NCI-H1105 treated with DMSO at 0.1 percent for 48 hours (cell line): ENCODE measurements around the gene STK24.
"Not testable (repeated sequence)": the region's sequence is repeated elsewhere in the genome, so short reads cannot be mapped to it uniquely, and the experiment has no call there.

ENCODE experiments used
- DNase-seq: peaks from one replicate; lab custom pipeline; 2025; lab: John Stamatoyannopoulos, UW

STK24 gene

DNA sequence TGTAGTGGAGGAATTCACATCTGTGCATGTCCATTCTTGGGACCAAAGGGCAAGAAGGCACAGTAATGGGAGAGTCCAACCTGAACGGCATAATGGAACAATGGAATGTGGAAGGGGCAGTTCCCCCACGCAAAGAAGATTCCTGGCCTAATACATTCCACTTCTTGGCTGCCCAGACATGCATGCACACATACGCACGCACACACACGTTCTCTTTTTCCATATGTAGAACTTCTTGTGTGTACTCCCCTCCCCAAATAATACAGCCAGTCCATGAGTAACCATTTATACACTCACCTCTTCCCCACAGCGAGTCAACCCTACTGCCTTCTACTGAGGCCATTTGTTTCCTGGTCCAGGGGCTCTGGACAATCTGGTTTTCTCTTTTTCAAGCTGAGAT lies 6.0 kb upstream of the STK24 start:
- DNase-seq = no peak

DNA sequence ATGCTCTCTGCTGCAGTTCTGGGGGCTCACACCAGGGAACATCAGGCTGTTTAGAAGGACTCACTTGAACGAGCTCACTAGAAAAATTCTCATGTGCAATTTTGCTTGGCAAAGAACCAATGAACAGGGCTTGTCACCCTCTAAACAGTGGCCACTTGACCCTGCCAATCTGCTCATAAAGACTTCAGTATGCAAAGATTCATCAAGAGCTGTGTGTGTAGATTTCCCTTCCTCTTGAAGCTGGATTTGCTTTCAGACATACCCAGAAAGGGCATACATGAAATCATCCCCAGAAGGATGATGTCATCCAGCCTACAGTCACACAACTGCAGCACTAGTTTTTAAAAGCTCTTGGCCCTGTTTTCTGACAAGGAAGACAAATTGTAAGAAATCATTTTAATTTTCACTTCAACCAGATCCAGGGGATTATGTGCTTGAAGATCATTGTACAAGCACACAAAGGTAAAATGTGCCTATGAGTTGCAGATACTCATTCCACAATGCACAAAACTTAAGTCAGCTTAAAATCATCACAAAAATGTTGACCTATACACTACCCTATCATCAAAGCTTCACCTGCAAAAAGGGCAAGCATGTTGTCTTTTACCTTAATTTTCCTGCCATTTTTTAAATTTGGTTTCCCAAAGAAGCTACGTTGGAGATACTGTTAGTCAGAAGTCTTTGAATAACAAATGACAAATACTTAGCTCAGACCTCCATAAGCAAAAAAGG lies 5.2 kb upstream of the STK24 start:
- DNase-seq = peak; percentile 70

DNA sequence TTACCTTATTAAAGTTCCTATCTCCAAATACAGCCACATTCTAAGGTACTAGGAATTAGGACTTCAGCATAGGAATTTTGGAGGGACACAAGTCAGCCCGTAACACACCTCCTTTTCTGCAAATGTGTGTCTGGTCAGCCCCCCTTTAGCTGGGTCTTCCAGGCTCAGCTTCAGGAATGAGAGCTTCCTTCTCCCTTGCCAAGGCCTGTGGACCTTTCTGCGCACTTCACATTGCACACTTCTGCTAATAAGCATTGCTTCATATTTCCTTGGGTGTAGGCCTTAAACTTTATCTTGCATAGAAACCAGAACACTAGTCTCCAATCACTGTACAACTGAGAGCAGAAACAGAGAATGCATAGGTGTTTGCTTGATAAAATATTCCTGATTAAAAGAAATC lies 4.5 kb upstream of the STK24 start:
- DNase-seq = no peak

DNA sequence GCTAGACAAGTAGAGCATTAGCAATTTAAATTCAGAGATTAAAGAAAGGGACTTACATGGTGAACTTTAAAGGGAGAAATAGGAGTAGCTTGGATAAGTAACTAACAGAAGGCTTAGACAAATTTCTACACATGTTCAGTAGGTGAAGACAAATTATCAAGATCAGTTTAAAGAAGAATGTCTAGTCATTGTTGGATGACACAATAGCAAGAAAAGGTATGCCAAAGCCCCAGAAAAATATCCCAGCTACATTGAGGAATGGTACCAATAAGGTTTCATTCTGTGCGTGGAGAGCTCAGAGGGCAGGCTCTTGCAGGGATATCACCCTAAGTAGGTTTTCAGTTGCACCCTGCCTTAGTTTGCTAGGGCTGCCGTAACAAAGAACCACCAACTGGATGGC lies 3.5 kb upstream of the STK24 start:
- no peak for DNase-seq

DNA sequence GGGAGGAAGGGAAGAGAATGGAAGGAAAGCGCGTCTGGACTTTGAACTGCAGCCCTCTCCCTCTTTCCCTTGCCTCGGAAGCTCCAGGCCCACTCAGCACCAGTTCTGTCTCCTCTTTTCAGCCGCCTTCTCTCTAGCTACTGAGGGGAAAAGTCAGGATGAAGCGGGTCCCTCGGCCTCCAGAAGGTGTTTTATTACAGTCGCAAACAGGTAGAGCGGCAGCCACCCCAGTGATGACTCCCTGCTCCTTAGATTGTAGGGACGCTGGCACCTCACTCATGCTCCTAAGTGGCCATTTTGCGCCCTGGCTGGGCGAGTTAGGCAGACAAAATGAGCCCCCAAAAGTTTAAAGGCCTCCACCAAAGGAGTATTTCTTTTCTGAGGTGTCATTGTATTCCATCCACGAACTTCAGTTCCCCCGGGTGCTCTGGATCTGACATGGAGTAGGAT lies 954 bp upstream of the STK24 start:
- no peak for DNase-seq

DNA sequence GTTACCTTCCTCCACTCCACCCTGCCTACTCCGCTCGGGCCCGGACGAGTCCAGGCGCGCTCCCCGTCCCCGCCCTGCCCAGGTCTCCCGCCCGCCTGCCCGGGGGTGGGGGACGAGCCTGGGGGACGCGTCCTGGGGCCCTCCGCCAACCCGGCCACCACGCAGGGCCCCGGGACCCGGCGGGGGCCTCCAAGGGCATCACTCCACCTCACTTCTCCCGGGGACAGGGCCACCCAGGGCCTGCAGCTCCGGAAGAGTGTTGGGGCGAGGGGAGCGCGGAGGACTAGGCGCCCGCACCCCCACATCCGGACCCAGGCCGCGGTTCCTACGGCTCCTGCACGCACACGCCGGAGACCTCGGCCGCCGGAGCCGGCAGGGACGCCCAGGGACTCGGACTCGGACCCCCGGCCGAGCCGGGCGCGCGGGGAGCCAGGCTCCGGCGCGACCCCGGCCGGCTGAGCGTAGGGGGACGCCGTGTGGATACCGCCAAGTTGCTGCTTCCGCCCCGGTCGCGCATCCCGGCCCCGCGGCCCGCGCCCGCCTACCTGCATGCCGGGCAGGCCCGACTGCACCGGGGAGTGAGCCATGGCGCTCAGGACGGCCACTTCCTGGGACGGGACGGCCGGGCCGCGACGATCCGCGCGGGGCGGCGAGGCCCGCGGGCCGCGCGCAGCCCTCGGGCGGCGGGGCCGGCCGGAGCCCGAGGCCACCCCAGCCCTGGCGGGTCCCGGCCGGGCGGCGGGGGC lies 534 bp downstream of the STK24 start:
- DNase-seq = no peak

DNA sequence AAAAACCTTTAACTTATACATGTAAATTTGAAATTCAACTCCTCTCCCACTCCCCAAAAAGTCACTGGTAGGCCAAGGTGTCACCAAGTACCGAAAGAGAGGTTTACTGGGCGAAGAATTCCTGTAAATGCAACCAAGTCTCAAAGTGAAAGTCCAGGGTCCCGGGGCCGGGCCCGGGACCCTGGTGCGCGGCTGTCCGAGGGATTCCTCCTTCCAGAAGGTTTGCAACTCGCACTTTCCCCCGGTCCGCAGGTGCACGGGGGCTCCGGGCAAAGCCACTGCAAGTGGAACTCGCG lies 1.1 kb downstream of the STK24 start:
- DNase-seq = no peak

DNA sequence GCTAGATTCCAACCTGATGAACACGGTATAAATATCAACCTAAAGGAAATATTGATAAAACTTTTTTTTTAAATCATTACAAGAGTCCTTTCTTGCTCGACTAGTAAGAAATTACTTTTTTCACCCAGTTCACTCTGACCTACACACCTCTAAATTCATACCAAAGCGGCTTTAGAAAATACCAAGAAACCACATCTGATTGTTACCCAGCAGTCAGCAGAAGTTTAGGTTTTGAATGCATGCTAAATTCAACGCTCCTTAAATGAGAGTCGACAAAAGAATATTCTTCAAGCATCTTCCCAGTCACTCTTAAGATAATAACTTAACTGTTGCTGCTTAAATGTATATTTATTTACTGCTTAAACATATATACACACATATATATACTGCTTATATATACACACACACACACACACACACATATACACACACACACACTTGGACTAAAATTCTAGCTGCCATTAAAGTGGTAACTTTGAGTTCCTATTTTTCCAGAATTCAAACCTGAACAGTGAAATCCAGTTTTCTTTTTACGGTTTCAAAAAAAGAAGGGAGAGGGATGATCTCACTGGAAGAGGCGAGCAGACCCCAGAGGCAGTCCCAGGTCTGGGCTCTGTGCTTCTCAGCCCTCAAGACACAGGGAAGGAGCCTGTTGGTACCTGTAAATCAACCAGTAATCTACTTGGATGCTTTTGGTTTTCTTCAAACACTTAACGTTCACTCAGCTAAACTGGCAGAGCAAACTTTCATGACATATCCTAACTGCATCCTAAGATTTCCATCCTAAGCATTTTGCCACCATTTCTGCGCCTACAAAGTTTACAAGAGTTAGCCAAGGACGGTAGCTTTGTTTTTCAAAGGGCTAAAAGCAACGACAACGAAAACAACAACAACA lies 1.7 kb downstream of the STK24 start:
- no peak for DNase-seq

DNA sequence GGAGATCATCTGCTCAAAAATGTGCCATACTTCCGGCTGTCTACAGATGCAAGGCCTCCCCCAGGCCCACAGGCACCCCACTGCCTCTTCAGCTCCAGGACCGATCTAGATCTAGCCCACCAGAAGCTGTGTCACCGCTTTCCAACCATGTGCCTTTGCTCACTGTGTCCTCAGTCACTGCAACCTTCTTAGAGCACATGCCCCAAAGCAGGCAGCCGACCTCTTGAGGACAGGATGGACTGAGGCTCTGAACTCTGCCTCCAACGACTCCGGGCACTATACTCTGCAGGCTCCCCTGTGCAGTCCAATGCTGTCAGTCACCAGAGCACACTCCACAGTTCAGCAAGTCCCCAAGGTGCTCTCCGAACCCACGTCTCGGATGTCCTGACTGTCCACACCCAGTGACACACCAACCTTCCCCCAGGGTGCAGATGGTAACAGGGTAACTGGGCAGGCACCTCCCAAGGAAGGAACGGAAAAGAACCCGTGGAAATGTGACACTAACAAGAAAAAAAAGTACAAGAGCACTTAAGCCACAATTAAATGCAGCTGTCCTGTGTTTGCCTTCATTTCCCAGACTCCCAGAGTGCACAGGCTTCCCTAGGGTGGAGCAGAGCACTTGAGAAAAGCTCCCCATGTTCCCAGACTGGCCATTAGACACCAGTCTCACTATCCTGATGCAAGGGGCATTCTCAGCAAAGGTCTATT lies 4.8 kb downstream of the STK24 start:
- peak; percentile 71 for DNase-seq

DNA sequence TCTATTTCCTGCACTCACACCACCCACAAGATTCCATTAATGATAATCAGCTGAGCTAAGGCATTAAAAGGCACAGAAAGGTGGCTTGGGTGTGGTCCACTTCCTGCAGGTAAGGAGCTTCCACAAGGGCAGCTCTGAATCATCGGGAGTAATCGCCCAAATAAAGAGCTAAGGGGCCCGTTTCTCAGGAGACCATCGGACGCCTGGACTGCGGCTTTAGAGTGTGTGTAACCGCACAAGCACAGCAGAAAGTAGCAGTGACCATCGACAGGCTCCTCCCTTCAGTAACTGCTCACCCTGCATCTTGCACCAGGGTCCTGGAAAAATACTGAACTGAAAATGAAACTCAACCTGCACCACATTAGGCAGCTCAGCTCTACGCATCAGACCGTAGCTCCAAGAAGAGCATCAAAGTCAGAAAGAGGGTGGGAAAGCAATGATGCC lies 6.0 kb downstream of the STK24 start:
- no peak for DNase-seq

DNA sequence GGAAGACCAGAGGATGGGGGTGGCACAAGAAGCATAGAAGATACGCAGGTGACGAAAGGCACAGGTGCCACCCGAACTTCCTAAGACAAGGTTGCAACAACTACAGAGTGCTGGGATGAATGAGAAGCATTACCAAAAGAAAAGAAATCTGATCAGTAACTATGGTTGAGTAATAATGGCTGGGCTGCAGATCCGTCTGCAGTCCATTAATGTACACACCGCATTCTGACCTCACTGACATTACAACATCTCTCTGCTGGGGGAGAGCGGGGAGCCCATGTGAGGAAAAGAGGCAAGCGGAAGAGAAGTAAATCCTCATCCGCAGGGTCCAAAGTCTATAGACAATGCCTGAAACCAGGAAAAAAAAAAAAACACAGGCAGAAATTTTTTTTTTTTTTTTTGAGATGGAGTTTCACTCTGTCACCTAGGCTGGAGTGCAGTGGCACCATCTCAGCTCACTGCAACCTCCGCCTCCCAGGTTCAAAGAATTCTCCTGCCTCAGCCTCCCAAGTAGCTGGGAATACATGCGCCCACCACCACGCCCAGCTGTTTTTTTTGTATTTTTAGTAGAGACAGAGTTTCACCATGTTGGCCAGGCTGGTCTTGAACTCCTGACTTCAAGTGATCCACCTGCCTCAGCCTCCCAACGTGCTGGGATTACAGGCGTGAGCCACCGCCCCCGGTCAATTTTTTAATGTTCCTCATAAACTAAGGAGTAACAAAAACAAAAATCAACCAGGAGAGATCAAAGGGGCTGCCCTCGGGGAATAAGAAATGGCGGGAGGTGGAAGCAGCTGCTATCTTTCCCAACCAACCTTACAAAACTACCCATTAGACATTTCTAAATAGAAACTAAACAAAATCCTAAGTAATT lies 7.2 kb downstream of the STK24 start:
- not testable (repeated sequence) for DNase-seq

DNA sequence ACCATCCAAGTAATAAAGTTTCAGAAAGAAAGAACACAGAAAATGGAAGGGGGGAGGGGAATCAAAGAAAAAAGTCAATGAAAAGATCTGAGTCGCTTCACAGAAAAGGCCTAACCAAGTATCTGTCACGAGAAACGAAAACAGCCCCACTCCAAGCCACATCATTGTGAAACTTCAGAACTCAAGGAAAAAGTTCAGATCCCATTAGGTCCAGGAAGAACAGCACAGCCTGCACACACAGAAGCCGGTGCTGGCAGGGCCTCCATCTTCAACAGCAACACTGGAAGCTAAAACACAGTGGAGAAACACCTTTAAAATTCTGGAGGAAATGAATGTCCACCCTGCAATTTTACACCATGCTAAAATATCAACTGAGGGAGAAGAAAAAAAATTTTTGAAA lies 8.0 kb downstream of the STK24 start:
- DNase-seq = no peak

DNA sequence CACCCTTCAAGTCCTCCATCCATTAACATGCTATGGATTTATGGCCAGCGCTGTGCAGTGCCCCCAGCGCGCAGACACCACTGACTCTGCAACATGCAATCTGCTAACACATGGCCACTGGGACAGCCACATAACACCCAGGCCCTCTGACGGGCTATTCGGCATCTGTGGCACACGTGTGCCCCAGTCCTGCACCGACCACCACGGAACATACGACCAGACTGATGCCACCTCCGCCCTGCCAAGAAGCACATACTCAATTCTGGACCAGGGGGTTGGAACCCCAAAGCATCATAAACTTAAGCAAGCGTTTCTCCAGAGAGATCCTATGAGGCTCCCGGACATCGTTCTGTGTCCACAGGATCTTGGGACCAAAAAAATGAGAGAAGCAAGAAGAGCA lies 9.8 kb downstream of the STK24 start:
- DNase-seq = no peak

DNA sequence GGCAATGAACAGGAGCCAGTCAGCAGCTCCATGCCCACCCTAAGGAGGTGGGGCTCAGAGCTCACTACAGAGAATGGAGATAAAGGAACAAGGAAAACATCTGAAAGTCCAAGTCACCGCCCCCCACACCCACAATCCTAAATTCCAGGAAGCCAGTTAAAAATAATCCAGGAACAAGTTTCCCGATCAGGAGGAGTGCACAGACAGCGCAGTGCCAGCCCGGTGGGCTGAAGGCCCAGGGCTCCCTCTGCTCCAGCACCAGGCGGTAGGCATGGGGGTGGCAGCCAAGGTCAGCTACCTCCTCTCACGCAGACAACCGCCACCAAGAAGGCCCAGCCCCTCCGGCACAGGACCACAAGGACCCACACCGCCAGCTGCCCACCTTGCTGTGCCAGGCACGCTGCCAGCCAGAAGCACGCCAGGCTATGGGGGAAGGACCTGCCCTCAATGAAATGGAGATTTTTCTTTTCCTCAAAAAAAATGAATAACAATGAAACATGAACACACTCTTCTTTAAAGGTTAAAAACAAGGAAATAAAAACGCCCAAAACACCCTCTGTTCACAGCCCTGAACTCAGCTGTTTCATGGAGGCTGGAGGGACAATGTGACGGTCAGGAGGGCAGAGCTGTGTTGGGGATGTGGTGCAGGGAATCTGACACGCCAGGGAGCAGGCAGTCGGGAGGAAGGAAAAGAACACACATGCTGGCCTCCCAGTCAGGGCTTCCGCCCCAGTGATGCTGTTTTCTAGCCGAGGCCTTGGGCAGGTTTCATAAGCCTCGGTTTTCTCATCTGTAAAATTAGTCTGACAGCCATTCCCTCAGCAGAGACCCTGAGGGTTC lies 11.0 kb downstream of the STK24 start:
- DNase-seq = no peak

DNA sequence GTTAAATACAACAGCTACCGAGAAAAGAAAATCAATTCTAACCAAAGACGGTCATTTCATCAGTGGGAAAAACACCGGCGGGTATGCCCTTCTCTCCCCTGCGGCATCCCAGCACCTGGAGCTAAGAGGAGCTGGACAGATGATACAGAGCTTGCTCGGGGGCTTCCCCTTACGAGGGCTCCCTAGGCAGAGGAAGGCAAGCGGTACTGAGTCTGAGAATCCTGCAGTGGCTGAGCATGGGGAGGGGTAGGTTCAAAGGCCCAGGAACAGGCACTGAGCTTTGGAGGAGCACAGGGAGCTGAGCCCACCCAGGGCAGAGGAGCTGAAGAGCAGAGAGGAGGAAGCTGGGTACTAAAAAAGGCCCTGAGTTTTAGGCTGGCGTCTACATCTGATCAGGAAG lies 12.7 kb downstream of the STK24 start:
- no peak for DNase-seq

DNA sequence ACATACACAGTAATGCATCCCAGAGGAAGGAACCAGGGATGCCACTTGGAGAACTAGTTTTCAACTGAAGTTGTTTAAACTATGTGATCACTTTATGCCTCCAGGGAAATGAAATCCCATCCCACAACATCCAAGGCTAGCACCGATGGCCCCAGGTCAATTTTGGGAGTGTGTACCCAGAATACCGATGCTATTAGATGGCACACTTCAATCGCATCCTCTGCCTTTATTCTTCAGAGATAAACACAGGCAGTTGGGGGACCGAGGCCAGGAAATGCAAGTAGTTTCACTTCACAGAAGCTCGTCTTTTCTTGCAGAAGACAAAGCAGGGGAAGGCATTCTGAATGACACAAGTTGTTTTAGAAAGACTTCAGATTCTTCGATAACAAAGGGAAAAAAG lies 13.8 kb downstream of the STK24 start:
- no peak for DNase-seq

DNA sequence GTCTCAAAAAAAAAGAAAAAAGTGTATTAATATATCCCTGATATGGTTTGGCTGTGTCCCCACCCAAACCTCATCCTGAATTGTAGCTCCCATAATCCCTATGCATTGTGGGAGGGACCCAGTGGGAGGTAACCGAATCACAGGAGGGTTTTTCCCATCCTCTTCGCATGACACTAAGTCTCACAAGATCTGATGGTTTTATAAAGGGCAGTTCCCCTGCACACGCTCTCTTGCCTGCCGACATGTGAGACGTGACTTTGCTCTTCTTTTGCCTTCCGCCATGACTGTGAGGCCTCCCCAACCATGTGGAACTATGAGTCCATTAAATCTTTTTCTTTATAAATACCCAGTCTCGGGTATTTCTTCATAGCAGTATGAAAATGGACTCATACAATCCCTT lies 17.7 kb downstream of the STK24 start:
- no peak for DNase-seq

DNA sequence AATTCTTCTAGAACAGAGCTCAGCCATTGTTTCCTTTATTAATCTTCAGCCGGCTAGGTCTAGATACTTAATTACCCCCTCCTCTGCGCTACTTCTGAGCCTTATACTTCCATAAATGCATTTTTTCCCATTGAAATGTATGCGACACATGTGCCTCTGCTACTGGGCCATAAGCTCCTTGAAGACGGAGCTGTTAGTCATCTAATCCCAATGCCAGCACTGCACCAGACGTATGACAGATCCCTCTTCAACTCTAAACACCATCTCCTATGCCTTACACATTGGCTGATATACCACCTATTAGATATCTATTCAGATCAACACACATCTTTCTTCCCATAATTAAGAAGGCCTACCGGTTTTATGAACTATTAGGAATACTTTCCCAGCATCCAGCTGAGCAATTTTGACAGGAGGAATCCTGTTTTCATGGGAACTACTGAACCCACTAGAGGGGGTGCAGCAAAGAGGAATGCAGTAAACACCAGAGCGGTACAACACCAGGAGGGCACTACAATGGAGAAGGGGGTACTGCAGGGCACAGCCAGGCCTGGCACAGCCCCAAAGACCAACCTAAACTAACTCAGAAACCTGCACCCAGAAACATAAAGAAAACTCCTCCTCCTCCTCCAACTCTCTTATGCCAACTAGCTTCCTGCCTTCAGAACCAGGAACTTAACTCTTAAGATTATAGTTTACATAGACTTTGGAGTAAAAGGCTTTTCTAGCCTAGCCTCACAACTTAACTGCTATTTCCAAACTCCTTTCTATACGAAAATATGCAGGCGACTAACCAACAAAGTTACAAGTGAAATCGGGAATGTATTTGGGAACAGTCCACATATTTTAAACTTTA lies 18.7 kb downstream of the STK24 start:
- DNase-seq = no peak

DNA sequence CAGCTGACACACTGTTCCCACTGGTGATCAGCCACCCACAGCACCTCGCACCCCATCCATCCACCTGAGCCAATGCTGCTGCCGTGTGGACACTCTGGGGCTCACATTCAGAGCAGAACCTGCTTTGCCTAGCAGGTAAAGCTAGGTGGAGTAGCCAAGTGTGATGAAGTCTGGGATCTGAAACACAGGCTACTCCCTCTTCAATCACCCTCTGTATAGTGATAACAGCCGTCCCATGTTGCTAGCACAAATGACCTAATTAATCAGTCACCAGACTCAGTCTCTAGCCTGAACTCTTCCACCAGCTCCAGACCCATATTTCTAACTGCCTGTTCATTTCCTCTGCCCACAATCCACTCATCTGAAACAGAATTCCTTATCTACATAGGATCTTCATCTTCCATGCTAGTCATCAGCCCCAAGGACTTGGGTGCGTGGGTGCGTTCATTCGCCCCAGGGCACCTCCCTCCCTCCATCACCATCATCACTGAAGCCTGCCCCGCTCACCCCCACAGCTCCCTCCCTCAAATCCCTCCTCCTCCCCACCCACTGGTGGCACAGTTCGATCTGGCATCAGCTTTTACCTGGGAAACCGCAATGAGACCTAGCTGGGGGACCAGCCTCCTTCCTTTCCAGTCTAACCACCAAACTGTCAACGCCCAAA lies 19.8 kb downstream of the STK24 start:
- no peak for DNase-seq
